ENCODE data around the gene GFPT2.

The GFPT2 gene

GRCh38 chr5:180274695-180275094 lies 78.4 kb downstream of the GFPT2 start:
- H3K4me3 ChIP-seq (replicated peaks; ENCODE audit: low read depth, low read length), result no peak overlapping the region
- no peak for DNase-seq (ENCODE audit: extremely low read depth, low read depth)
- TF ChIP-seq CTCF (IDR thresholded peaks at IDR 0.05; ENCODE audit: low read depth, low read length, missing control alignments), result no peak

DNA sequence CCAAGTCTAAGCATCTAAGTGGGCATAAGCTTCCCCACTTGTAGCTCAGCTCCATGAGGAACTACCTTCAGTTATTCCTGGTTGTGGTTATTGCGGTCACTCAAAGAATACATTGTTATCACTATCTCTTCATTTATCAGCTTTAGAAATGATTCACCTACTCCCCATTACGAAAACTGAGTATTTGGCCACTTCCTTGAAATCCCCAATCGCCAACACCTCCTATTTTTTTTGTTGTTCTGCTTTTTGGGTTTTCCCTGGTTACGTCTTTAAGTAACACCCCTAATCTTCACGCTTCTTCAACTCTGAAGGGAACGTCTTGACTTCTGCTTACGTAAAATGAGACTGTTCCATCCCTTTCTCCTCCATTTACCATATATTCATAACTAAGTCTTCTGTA lies 81.9 kb downstream of the GFPT2 start:
- TF ChIP-seq CTCF (IDR thresholded peaks at IDR 0.05; ENCODE audit: low read depth, low read length, missing control alignments), result no peak

GRCh38 chr5:180259260-180259611 lies 93.9 kb downstream of the GFPT2 start:
- no peak for DNase-seq (ENCODE audit: extremely low read depth, low read depth)
- no peak for TF ChIP-seq CTCF (IDR thresholded peaks at IDR 0.05; ENCODE audit: low read depth, low read length, missing control alignments)
- no peak overlapping the region for H3K4me3 ChIP-seq (replicated peaks; ENCODE audit: low read depth, low read length)

More for the DNA sequence above, 81.9 kb downstream of the GFPT2 start:
- no peak overlapping the region for H3K4me3 ChIP-seq (replicated peaks; ENCODE audit: low read depth, low read length)
- DNase-seq (ENCODE audit: extremely low read depth, low read depth), result no peak

DNA sequence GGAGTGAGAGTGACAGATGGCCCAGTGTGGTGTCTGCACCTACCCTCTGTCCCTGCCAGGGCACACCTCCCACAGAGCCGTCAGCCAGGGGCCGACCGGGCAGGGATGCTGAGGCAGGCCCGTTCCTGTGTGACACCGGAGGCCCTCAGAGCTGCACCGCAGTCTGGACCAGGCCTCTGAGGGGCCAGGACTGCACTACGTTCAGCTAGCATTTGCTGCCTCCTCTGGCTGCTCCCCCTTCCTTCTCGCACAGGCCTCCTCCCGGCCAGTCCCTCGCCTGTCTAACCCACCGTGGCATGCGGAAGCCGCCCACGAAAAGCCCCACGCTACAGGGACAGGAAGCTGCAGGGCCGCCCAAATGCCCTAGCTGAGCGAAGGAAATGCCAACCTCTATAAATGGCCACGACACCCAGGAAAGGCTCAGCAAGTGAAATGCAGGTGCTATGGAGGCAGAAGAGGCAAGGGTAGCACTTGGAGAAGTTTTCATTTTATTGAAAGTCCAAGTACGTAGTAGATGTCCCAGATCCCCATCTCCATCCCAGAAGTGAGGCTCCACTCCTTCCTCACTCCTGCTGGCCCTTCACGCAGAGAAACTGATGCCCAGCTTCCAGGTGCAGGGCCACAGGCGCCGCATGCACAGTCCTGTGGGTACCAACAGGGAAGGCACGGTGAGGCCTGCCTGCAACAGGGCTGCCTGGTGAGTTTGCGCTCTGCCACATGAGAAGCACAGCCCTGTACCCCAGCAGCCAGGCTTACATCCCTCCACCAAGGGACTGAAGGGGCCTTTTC lies 99.9 kb downstream of the GFPT2 start:
- no peak for DNase-seq (ENCODE audit: extremely low read depth, low read depth)
- TF ChIP-seq CTCF (IDR thresholded peaks at IDR 0.05; ENCODE audit: low read depth, low read length, missing control alignments), result no peak
- H3K4me3 ChIP-seq (replicated peaks; ENCODE audit: low read depth, low read length), result no peak overlapping the region

GRCh38 chr5:180251887-180252286 lies 101.2 kb downstream of the GFPT2 start:
- TF ChIP-seq CTCF (IDR thresholded peaks at IDR 0.05; ENCODE audit: low read depth, low read length, missing control alignments), result no peak
- no peak for DNase-seq (ENCODE audit: extremely low read depth, low read depth)

GRCh38 chr5:180251141-180251540 lies 102.0 kb downstream of the GFPT2 start:
- no peak for DNase-seq (ENCODE audit: extremely low read depth, low read depth)
- no peak for TF ChIP-seq CTCF (IDR thresholded peaks at IDR 0.05; ENCODE audit: low read depth, low read length, missing control alignments)
- H3K4me3 ChIP-seq (replicated peaks; ENCODE audit: low read depth, low read length), result no peak overlapping the region

More at GRCh38 chr5:180251887-180252286, 101.2 kb downstream of the GFPT2 start:
- no peak overlapping the region for H3K4me3 ChIP-seq (replicated peaks; ENCODE audit: low read depth, low read length)

All from HFF-Myc (cell line).